Measurements from ENCODE around the gene ZAP70.

The ZAP70 gene

GRCh38 chr2:97737421-97738178, 24.2 kb downstream of the ZAP70 start:
- TF ChIP-seq CTCF (IDR thresholded peaks at IDR 0.05; ENCODE audit: low read depth, low read length): no peak
- no peak for DNase-seq (ENCODE audit: extremely low read depth, low read depth)

- DNase-seq (ENCODE audit: extremely low read depth, low read depth): no peak
- TF ChIP-seq CTCF (IDR thresholded peaks at IDR 0.05; ENCODE audit: low read depth, low read length): no peak
Observed at GRCh38 chr2:97738179-97739019, 25.0 kb downstream of the ZAP70 start.

GRCh38 chr2:97739020-97739892, 25.9 kb downstream of the ZAP70 start:
- DNase-seq (ENCODE audit: extremely low read depth, low read depth): no peak
- TF ChIP-seq CTCF (IDR thresholded peaks at IDR 0.05; ENCODE audit: low read depth, low read length): no peak

GRCh38 chr2:97739893-97740245, 26.5 kb downstream of the ZAP70 start:
- no peak for TF ChIP-seq CTCF (IDR thresholded peaks at IDR 0.05; ENCODE audit: low read depth, low read length)
- no peak for DNase-seq (ENCODE audit: extremely low read depth, low read depth)

GRCh38 chr2:97740590-97741182, 27.3 kb downstream of the ZAP70 start:
- DNase-seq (ENCODE audit: extremely low read depth, low read depth): no peak
- peak; percentile 74 for TF ChIP-seq CTCF (IDR thresholded peaks at IDR 0.05; ENCODE audit: low read depth, low read length)

GRCh38 chr2:97741251-97741650, 27.9 kb downstream of the ZAP70 start:
- DNase-seq (ENCODE audit: extremely low read depth, low read depth): no peak
- TF ChIP-seq CTCF (IDR thresholded peaks at IDR 0.05; ENCODE audit: low read depth, low read length): no peak

Data from AG09319 (cell line).